Adrenal gland (tissue), 5 donors: ENCODE data around the gene HABP2.

Source experiments
- POLR2A ChIP-seq, 2 donors: fragments of 450-650 bp; IDR thresholded peaks; one replicate each; pipeline ENCODE4 v1.6.1; 2017; ENCODE audit warnings: antibody characterized with exemption in 2 of 2, mild to moderate bottlenecking in 2 of 2, moderate library complexity in 1 of 2
- TF ChIP-seq, protein P1 (sequence below), 6 experiments: fragments of 450-650 bp in 4 of 6; fragments of 200-600 bp in 2 of 6; sonication (generic) in 1 of 6; IDR thresholded peaks; 1 replicate in 5 of 6; 2 replicates in 1 of 6; pipeline versions ENCODE4 v1.5.1 to v1.8.0; 2016 to 2021; ENCODE audit warnings: antibody characterized with exemption in 6 of 6, mild to moderate bottlenecking in 2 of 6, moderate library complexity in 1 of 6
- donor health status: DM: no; HTN: no; CAD: no.

- TF ChIP-seq, protein P1, sequence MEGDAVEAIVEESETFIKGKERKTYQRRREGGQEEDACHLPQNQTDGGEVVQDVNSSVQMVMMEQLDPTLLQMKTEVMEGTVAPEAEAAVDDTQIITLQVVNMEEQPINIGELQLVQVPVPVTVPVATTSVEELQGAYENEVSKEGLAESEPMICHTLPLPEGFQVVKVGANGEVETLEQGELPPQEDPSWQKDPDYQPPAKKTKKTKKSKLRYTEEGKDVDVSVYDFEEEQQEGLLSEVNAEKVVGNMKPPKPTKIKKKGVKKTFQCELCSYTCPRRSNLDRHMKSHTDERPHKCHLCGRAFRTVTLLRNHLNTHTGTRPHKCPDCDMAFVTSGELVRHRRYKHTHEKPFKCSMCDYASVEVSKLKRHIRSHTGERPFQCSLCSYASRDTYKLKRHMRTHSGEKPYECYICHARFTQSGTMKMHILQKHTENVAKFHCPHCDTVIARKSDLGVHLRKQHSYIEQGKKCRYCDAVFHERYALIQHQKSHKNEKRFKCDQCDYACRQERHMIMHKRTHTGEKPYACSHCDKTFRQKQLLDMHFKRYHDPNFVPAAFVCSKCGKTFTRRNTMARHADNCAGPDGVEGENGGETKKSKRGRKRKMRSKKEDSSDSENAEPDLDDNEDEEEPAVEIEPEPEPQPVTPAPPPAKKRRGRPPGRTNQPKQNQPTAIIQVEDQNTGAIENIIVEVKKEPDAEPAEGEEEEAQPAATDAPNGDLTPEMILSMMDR (IDR thresholded peaks at IDR 0.05), result no peak
- no peak for TF ChIP-seq POLR2A (IDR thresholded peaks at IDR 0.05)
These were observed 24.0 kb upstream of the HABP2 start for GRCh38 chr10:113528876-113529275.
